Neural cell (in vitro differentiated cells): ENCODE data around the gene KRTAP10-1. TPM values are rescaled to one million over a fixed set of nuclear protein-coding genes. Genes with fewer than 3 reads are reported as not detected.

Experiments used
- H2AFZ ChIP-seq: fragments of 200-600, 300-800 bp; sonication (generic), shearing (Covaris generic); 2 replicates; pipeline ENCODE4 v1.6.0; 2014; ENCODE audit warnings: low read depth, mild to moderate bottlenecking, antibody characterized with exemption, low read length, moderate library complexity
- H3F3A ChIP-seq: fragments of 200-600 bp; shearing (Covaris generic); 2 replicates; pipeline ENCODE4 v1.6.1; 2016; ENCODE audit warnings: mild to moderate bottlenecking, moderate library complexity, mixed read lengths, antibody characterized with exemption, low read length; ENCODE audit not compliant: insufficient read depth, poor library complexity, severe bottlenecking
- H3K27ac ChIP-seq: fragments of 200-600, 300-800 bp; sonication (generic), shearing (Covaris generic); 2 replicates; pipeline ENCODE4 v1.5.1; 2014; ENCODE audit warnings: mild to moderate bottlenecking, low read length, moderate library complexity
- H3K27me3 ChIP-seq: fragments of 300-800, 200-600 bp; sonication (generic), shearing (Covaris generic); 2 replicates; pipeline ENCODE4 v1.6.0; 2014; ENCODE audit warnings: mild to moderate bottlenecking, low read depth, low read length, moderate library complexity; ENCODE audit not compliant: insufficient read depth
- H3K36me3 ChIP-seq: fragments of 300-800, 200-600 bp; sonication (generic), shearing (Covaris generic); 2 replicates; pipeline ENCODE4 v1.5.1; 2014; ENCODE audit warnings: mild to moderate bottlenecking, antibody characterized with exemption, low read length, moderate library complexity; ENCODE audit not compliant: insufficient read depth
- H3K4me2 ChIP-seq: fragments of 300-800, 200-600 bp; sonication (generic), shearing (Covaris generic); 2 replicates; pipeline ENCODE4 v1.6.0; 2014; ENCODE audit warnings: mild to moderate bottlenecking, low read length
- H3K4me3 ChIP-seq: fragments of 300-800, 200-600 bp; sonication (generic), shearing (Covaris generic); 2 replicates; pipeline ENCODE4 v1.5.1; 2014; ENCODE audit warnings: mild to moderate bottlenecking, low read length, moderate library complexity
- H3K79me2 ChIP-seq: fragments of 200-600 bp; shearing (Covaris generic); replicated peaks from 2 replicates; pipeline ENCODE4 v1.6.0; 2014; ENCODE audit warnings: mild to moderate bottlenecking, low read length, moderate library complexity; ENCODE audit not compliant: insufficient read depth
- H3K9ac ChIP-seq: fragments of 300-800, 200-600 bp; sonication (generic), shearing (Covaris generic); 2 replicates; pipeline ENCODE4 v1.6.1; 2016; ENCODE audit warnings: mild to moderate bottlenecking, low read length, mixed read lengths
- H3K9me2 ChIP-seq: fragments of 200-600 bp; shearing (Covaris generic); 2 replicates; pipeline ENCODE4 v1.6.1; 2016; ENCODE audit warnings: mild to moderate bottlenecking, low read length, mixed read lengths; ENCODE audit not compliant: insufficient read depth
- H3K9me3 ChIP-seq: fragments of 200-600, 300-800 bp; sonication (generic), shearing (Covaris generic); 2 replicates; pipeline ENCODE4 v1.6.1; 2016; ENCODE audit warnings: mild to moderate bottlenecking, mixed run types, low read length, moderate library complexity, mixed read lengths
- H4K20me1 ChIP-seq: fragments of 200-600 bp; shearing (Covaris generic); 2 replicates; pipeline ENCODE4 v1.6.1; 2016; ENCODE audit warnings: mild to moderate bottlenecking, mixed run types; ENCODE audit not compliant: insufficient read depth
- EP300 ChIP-seq: fragments of 450-650 bp; conservative IDR thresholded peaks from 2 replicates; pipeline ENCODE4 v1.6.1; 2014; ENCODE audit warnings: antibody characterized with exemption, mild to moderate bottlenecking, moderate library complexity; ENCODE audit not compliant: poor library complexity, severe bottlenecking
- EZH2 ChIP-seq: fragments of 200-600, 300-800 bp; shearing (Covaris generic), sonication (generic); IDR thresholded peaks from 2 replicates; pipeline ENCODE4 v1.6.1; 2014; ENCODE audit warnings: antibody characterized with exemption, low read length, borderline replicate concordance, mild to moderate bottlenecking; ENCODE audit not compliant: insufficient read depth, poor library complexity, severe bottlenecking
- MXI1 ChIP-seq: fragments of 450-650 bp; conservative IDR thresholded peaks from 2 replicates; pipeline ENCODE4 v1.6.1; 2014; ENCODE audit warnings: antibody characterized with exemption, mild to moderate bottlenecking; ENCODE audit not compliant: poor library complexity, severe bottlenecking
- POLR2AphosphoS5 ChIP-seq: IDR thresholded peaks from 2 replicates; pipeline ENCODE4 v1.6.1; 2012
- RAD21 ChIP-seq: fragments of 450-650 bp; conservative IDR thresholded peaks from 2 replicates; pipeline ENCODE4 v1.6.1; 2014; ENCODE audit warnings: antibody characterized with exemption, mild to moderate bottlenecking, moderate library complexity
- SMC3 ChIP-seq: fragments of 450-650 bp; conservative IDR thresholded peaks from 2 replicates; pipeline ENCODE4 v1.6.1; 2014; ENCODE audit warnings: antibody characterized with exemption, mild to moderate bottlenecking, moderate library complexity; ENCODE audit not compliant: poor library complexity
- TAF1 ChIP-seq: IDR thresholded peaks from 2 replicates; pipeline ENCODE4 v1.6.1; 2012; ENCODE audit warnings: low read depth
- polyA plus RNA-seq: library from polyadenylated mRNA; depleted of rRNA; stranded (reverse); fragments of >200 nt; gene quantifications from 2 replicates; pipeline ENCODE4 v1.2.3, GENCODE V29; 2014
- TF ChIP-seq, protein P1 (sequence below): IDR thresholded peaks from 2 replicates; pipeline ENCODE4 v1.6.1; 2012; ENCODE audit warnings: borderline replicate concordance
- TF ChIP-seq, protein P2 (sequence below): fragments of 450-650 bp; IDR thresholded peaks from 2 replicates; pipeline ENCODE4 v1.5.1; 2014; ENCODE audit warnings: antibody characterized with exemption, mild to moderate bottlenecking, moderate library complexity; ENCODE audit not compliant: poor library complexity, severe bottlenecking

The KRTAP10-1 gene
- polyA plus RNA-seq, 1 donor from 2014 or later, result not detected

DNA sequence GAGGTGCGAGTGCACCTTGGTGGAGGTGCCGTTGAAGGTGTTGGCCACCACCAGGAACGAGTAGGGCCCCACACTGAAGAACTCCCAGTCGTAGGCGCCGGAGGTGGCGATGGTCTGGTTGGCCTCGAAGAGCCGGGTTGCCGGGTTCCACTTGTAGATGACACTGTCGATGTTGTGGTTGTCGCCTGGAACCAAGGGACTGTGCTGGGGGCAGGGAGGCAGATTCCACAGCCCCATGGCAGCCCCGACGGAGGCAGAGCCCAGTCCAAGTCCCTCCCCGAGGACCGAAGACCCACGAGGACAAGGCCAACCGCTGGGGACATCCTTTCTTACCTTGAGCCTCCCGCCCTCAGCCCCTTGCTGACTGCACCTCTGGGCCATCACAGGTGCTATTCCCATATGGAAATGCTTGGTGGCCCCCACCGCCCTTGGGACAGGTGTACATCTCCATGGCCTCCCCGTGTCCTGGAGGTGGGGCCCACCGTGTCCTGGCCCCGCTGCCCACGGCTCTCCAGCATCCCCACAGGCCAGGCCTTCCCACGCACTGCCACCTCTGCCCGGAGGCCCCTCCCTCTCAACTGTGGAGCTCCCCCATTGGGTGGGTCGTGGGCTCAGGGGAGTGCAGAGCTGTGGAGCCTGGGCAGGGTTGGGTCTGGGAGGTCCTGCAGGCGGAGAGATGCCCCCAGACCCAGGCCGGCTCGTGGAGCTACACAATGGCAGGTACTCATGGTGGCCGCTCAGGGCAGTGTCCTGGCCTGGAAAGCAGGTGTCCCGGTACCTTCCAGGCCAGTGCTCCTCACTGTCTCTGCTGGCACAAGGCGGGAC lies 17.9 kb downstream of the KRTAP10-1 start:
- H3K9me3 ChIP-seq, result peaks cover 3% of the 10 kb centered on the region
- no peak overlapping the region for H3K9ac ChIP-seq
- no peaks in the 10 kb centered on the region for H3K36me3 ChIP-seq
- H3K27me3 ChIP-seq, result no peaks in the 10 kb centered on the region
- no peaks in the 10 kb centered on the region for H3F3A ChIP-seq
- H3K27ac ChIP-seq, result no peak overlapping the region
- no peak overlapping the region for H3K4me2 ChIP-seq
- H3K79me2 ChIP-seq, result no peaks in the 10 kb centered on the region
- H4K20me1 ChIP-seq, result no peaks in the 10 kb centered on the region
- H2AFZ ChIP-seq, result no peak overlapping the region
- TF ChIP-seq POLR2AphosphoS5 (no peak), TAF1 (no peak), EP300 (no peak), RAD21 (no peak), MXI1 (no peak), EZH2 (no peak), SMC3 (no peak)
- TF ChIP-seq, protein P1, sequence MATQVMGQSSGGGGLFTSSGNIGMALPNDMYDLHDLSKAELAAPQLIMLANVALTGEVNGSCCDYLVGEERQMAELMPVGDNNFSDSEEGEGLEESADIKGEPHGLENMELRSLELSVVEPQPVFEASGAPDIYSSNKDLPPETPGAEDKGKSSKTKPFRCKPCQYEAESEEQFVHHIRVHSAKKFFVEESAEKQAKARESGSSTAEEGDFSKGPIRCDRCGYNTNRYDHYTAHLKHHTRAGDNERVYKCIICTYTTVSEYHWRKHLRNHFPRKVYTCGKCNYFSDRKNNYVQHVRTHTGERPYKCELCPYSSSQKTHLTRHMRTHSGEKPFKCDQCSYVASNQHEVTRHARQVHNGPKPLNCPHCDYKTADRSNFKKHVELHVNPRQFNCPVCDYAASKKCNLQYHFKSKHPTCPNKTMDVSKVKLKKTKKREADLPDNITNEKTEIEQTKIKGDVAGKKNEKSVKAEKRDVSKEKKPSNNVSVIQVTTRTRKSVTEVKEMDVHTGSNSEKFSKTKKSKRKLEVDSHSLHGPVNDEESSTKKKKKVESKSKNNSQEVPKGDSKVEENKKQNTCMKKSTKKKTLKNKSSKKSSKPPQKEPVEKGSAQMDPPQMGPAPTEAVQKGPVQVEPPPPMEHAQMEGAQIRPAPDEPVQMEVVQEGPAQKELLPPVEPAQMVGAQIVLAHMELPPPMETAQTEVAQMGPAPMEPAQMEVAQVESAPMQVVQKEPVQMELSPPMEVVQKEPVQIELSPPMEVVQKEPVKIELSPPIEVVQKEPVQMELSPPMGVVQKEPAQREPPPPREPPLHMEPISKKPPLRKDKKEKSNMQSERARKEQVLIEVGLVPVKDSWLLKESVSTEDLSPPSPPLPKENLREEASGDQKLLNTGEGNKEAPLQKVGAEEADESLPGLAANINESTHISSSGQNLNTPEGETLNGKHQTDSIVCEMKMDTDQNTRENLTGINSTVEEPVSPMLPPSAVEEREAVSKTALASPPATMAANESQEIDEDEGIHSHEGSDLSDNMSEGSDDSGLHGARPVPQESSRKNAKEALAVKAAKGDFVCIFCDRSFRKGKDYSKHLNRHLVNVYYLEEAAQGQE, result no peak
- TF ChIP-seq, protein P2, sequence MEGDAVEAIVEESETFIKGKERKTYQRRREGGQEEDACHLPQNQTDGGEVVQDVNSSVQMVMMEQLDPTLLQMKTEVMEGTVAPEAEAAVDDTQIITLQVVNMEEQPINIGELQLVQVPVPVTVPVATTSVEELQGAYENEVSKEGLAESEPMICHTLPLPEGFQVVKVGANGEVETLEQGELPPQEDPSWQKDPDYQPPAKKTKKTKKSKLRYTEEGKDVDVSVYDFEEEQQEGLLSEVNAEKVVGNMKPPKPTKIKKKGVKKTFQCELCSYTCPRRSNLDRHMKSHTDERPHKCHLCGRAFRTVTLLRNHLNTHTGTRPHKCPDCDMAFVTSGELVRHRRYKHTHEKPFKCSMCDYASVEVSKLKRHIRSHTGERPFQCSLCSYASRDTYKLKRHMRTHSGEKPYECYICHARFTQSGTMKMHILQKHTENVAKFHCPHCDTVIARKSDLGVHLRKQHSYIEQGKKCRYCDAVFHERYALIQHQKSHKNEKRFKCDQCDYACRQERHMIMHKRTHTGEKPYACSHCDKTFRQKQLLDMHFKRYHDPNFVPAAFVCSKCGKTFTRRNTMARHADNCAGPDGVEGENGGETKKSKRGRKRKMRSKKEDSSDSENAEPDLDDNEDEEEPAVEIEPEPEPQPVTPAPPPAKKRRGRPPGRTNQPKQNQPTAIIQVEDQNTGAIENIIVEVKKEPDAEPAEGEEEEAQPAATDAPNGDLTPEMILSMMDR, result no peak
- H3K9me2 ChIP-seq, result no peaks in the 10 kb centered on the region
- H3K4me3 ChIP-seq, result no peak overlapping the region

DNA sequence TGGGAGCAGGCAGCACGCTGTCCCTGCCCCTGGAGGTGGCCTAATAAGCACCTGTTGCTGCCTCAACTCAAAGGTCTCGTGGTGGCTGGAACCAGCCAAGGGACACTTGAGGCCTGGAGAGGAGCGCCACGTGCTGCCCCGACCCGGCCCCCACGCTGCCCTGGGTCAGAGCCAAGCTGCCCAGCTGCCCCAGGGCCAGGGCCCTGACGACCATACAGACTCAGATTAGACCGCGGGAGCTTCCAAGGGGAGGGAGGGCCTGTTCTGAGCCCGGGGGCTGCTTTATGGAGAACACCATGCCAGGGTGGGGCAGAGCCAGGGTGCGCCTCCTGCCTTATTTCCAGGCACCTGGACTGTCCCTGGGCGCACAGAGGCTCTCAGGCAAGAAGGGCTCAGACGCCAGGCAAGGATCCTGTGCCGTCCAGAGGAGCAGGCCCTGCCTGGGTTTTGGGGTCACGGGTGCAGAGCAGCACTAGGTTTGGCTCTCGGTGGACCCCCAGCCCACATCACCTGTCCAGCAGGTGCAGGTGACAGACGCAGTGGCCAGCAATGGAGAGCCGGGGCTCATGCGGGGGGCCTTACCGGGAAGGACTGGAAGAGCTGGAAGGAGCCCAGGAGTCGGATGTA lies 18.6 kb downstream of the KRTAP10-1 start:
- no peaks in the 10 kb centered on the region for H3K27me3 ChIP-seq
- H3K9me3 ChIP-seq, result peaks cover 3% of the 10 kb centered on the region
- H3K79me2 ChIP-seq, result no peaks in the 10 kb centered on the region
- H3K4me3 ChIP-seq, result no peak overlapping the region
- H3K36me3 ChIP-seq, result no peaks in the 10 kb centered on the region
- H3K9ac ChIP-seq, result no peak overlapping the region
- no peaks in the 10 kb centered on the region for H3F3A ChIP-seq
- no peaks in the 10 kb centered on the region for H3K9me2 ChIP-seq
- TF ChIP-seq EZH2, result no peak
- TF ChIP-seq, protein P1, result no peak
- no peak for TF ChIP-seq POLR2AphosphoS5
- TF ChIP-seq EP300, result no peak
- no peak for TF ChIP-seq RAD21
- no peak for TF ChIP-seq SMC3
- TF ChIP-seq, protein P2, result no peak
- no peak for TF ChIP-seq MXI1
- TF ChIP-seq TAF1, result no peak
- H3K4me2 ChIP-seq, result no peak overlapping the region
- no peak overlapping the region for H3K27ac ChIP-seq
- no peak overlapping the region for H2AFZ ChIP-seq
- H4K20me1 ChIP-seq, result no peaks in the 10 kb centered on the region
